H9 (cell line): Measurements from ENCODE around the gene IL17A. TPM values are rescaled to one million over a fixed set of nuclear protein-coding genes. Genes with fewer than 3 reads are reported as not detected.

Experiments used
- DNase-seq: peaks from one replicate; pipeline ENCODE4 v3.0.0-alpha.2; 2017
- H2AFZ ChIP-seq: one replicate; pipeline ENCODE4 v1.6.1; 2013; ENCODE audit warnings: mild to moderate bottlenecking, low read length, control low read depth, moderate library complexity
- H2AK5ac ChIP-seq: 2 replicates; pipeline ENCODE4 v1.6.1; 2013; ENCODE audit warnings: low read length, control low read depth, mixed read lengths; ENCODE audit not compliant: insufficient read length
- H2BK120ac ChIP-seq: one replicate; pipeline ENCODE4 v1.6.1; 2013; ENCODE audit warnings: low read depth, mild to moderate bottlenecking, low read length, control low read depth, inconsistent platforms; ENCODE audit not compliant: poor library complexity, severe bottlenecking
- H2BK12ac ChIP-seq: 2 replicates; pipeline ENCODE4 v1.6.1; 2013; ENCODE audit warnings: low read length, control low read depth, mixed read lengths, low read depth; ENCODE audit not compliant: insufficient read length
- H2BK15ac ChIP-seq: 2 replicates; pipeline ENCODE4 v1.6.1; 2013; ENCODE audit warnings: low read depth, low read length, control low read depth
- H2BK20ac ChIP-seq: one replicate; pipeline ENCODE4 v1.6.1; 2013; ENCODE audit warnings: low read depth, mild to moderate bottlenecking, low read length, control low read depth, inconsistent platforms; ENCODE audit not compliant: poor library complexity, severe bottlenecking
- H2BK5ac ChIP-seq: 2 replicates; pipeline ENCODE4 v1.6.1; 2013; ENCODE audit warnings: low read length, control low read depth, mixed read lengths; ENCODE audit not compliant: insufficient read length
- H3K14ac ChIP-seq: 2 replicates; pipeline ENCODE4 v1.6.1; 2013; ENCODE audit warnings: low read length, control low read depth; ENCODE audit not compliant: insufficient read depth
- H3K18ac ChIP-seq: 2 replicates; pipeline ENCODE4 v1.6.1; 2013; ENCODE audit warnings: low read depth, mild to moderate bottlenecking, mixed read lengths, low read length, control low read depth; ENCODE audit not compliant: insufficient read length
- H3K23ac ChIP-seq: 2 replicates; pipeline ENCODE4 v1.6.1; 2013; ENCODE audit warnings: low read length, control low read depth, mixed read lengths, low read depth; ENCODE audit not compliant: insufficient read length
- H3K23me2 ChIP-seq: 2 replicates; pipeline ENCODE4 v1.6.1; 2013; ENCODE audit warnings: low read depth, mild to moderate bottlenecking, mixed read lengths, low read length, control low read depth; ENCODE audit not compliant: insufficient read length, poor library complexity, severe bottlenecking
- H3K27ac ChIP-seq: 2 replicates; pipeline ENCODE4 v1.5.1; 2013; ENCODE audit warnings: low read length, control low read depth, mixed read lengths, low read depth; ENCODE audit not compliant: insufficient read length
- H3K27me3 ChIP-seq: 2 replicates; pipeline ENCODE4 v1.6.1; 2013; ENCODE audit warnings: low read length, control low read depth, inconsistent platforms; ENCODE audit not compliant: insufficient read depth
- H3K4ac ChIP-seq: 2 replicates; pipeline ENCODE4 v1.6.1; 2013; ENCODE audit warnings: low read depth, mild to moderate bottlenecking, control low read depth, inconsistent platforms, low read length, moderate library complexity
- H3K4me1 ChIP-seq: 2 replicates; pipeline ENCODE4 v1.6.1; 2013; ENCODE audit warnings: low read length, control low read depth, inconsistent platforms; ENCODE audit not compliant: insufficient read depth
- H3K4me2 ChIP-seq: 2 replicates; pipeline ENCODE4 v1.6.1; 2013; ENCODE audit warnings: low read length, control low read depth, mixed read lengths; ENCODE audit not compliant: insufficient read length, insufficient read depth
- H3K56ac ChIP-seq: 2 replicates; pipeline ENCODE4 v1.6.1; 2013; ENCODE audit warnings: low read depth, mild to moderate bottlenecking, mixed read lengths, low read length, control low read depth; ENCODE audit not compliant: insufficient read length
- H3K79me1 ChIP-seq: 2 replicates; pipeline ENCODE4 v1.6.1; 2013; ENCODE audit warnings: low read depth, mild to moderate bottlenecking, moderate library complexity, low read length, control low read depth, inconsistent platforms; ENCODE audit not compliant: insufficient read depth, poor library complexity, severe bottlenecking
- H3K79me2 ChIP-seq: 2 replicates; pipeline ENCODE4 v1.6.1; 2013; ENCODE audit warnings: low read length, control low read depth, inconsistent platforms; ENCODE audit not compliant: insufficient read depth
- H3K9ac ChIP-seq: 2 replicates; pipeline ENCODE4 v1.6.1; 2013; ENCODE audit warnings: low read length, control low read depth, mixed read lengths; ENCODE audit not compliant: insufficient read length; ENCODE audit errors: extremely low read depth
- H3K9me3 ChIP-seq: one replicate; pipeline ENCODE4 v1.6.1; 2013; ENCODE audit warnings: low read depth, low read length, inconsistent platforms; ENCODE audit not compliant: control insufficient read depth
- H3T11ph ChIP-seq: one replicate; pipeline ENCODE4 v1.6.1; 2013; ENCODE audit warnings: mild to moderate bottlenecking, low read length, control low read depth, inconsistent platforms
- H4K20me1 ChIP-seq: one replicate; pipeline ENCODE4 v1.6.1; 2013; ENCODE audit not compliant: control insufficient read depth, insufficient read length, insufficient read depth
- H4K5ac ChIP-seq: 2 replicates; pipeline ENCODE4 v1.6.1; 2013; ENCODE audit warnings: low read depth, mild to moderate bottlenecking, mixed read lengths, low read length, control low read depth; ENCODE audit not compliant: insufficient read length
- H4K8ac ChIP-seq: replicated peaks from 2 replicates; pipeline ENCODE4 v1.6.1; 2013; ENCODE audit warnings: low read length, control low read depth, mixed read lengths, low read depth; ENCODE audit not compliant: insufficient read length
- H4K91ac ChIP-seq: 2 replicates; pipeline ENCODE4 v1.6.1; 2013; ENCODE audit warnings: low read depth, mild to moderate bottlenecking, moderate library complexity, mixed read lengths, low read length, control low read depth; ENCODE audit not compliant: insufficient read length
- H3K27ac Mint-ChIP-seq, 3 experiments: 2 replicates in 2 of 3; 3 replicates in 1 of 3; pipeline ENCODE4 v1.8.0; 2020 to 2021; ENCODE audit warnings: mixed read lengths in 3 of 3, mild to moderate bottlenecking in 1 of 3, moderate library complexity in 1 of 3
- H3K27me3 Mint-ChIP-seq: 2 replicates; pipeline ENCODE4 v1.8.0; 2021; ENCODE audit warnings: low read depth, mild to moderate bottlenecking, moderate library complexity, mixed read lengths
- H3K36me3 Mint-ChIP-seq, 3 experiments: 2 replicates in 2 of 3; 3 replicates in 1 of 3; pipeline ENCODE4 v1.8.0; 2020 to 2021; ENCODE audit warnings: low read depth in 3 of 3, mixed read lengths in 3 of 3; ENCODE audit not compliant: insufficient read depth in 1 of 3
- H3K4me1 Mint-ChIP-seq, 2 experiments: 2 replicates each; pipeline ENCODE4 v1.8.0; 2020; ENCODE audit warnings: mixed read lengths in 2 of 2
- H3K4me3 Mint-ChIP-seq, 2 experiments: 2 replicates in 1 of 2; 3 replicates in 1 of 2; pipeline ENCODE4 v1.8.0; 2020 to 2021; ENCODE audit warnings: mild to moderate bottlenecking in 2 of 2, mixed read lengths in 2 of 2, moderate library complexity in 1 of 2
- H3K9me3 Mint-ChIP-seq, 2 experiments: 2 replicates in 1 of 2; 3 replicates in 1 of 2; pipeline ENCODE4 v1.8.0; 2020; ENCODE audit warnings: mild to moderate bottlenecking in 2 of 2, mixed read lengths in 2 of 2, moderate library complexity in 1 of 2
- WGBS: extraction: QIAGEN DNeasy Blood & Tissue Kit; methylation state at CpG from one replicate; pipeline ENCODE4 v1.1.7; 2013; ENCODE audit warnings: missing lambda C conversion rate, low lambda C conversion rate, mixed read lengths; ENCODE audit not compliant: insufficient read length; ENCODE audit errors: extremely low coverage; 5-methylcytosine and 5-hydroxymethylcytosine counted together
- total RNA-seq: library from RNA; stranded (reverse); gene quantifications from 2 replicates; pipeline ENCODE4 v1.2.1, GENCODE V29; 2021
- TF ChIP-seq, protein P1 (sequence below): fragments of 200-600 bp; sonication (generic); conservative IDR thresholded peaks from 3 replicates; pipeline ENCODE4 v1.8.0; 2021; ENCODE audit warnings: antibody characterized with exemption, mild to moderate bottlenecking

IL17A gene
- total RNA-seq, 1 experiment from 2014 or later, result not detected

- Histone ChIP-seq H3K79me1 (no peaks in the 10 kb centered on the region), H4K8ac (no peak overlapping the region), H2BK120ac (no peak overlapping the region), H3K23ac (no peak overlapping the region), H3K18ac (no peak overlapping the region), H3K27me3 (no peaks in the 10 kb centered on the region), H3K4me2 (no peak overlapping the region), H2BK5ac (no peak overlapping the region), H2AFZ (no peak overlapping the region), H3K23me2 (no peaks in the 10 kb centered on the region), H4K5ac (no peak overlapping the region), H3K79me2 (no peaks in the 10 kb centered on the region), H2BK15ac (no peak overlapping the region), H3K14ac (no peak overlapping the region), H4K20me1 (no peaks in the 10 kb centered on the region), H2AK5ac (no peak overlapping the region), H2BK20ac (no peak overlapping the region), H3K56ac (no peak overlapping the region), H3T11ph (no peak overlapping the region), H3K4me1 (peaks cover 4% of the 10 kb centered on the region; the same call in 1 of the 2 replicates), H3K9me3 (no peaks in the 10 kb centered on the region), H3K4ac (no peak overlapping the region), H2BK12ac (no peak overlapping the region), H4K91ac (no peak overlapping the region), H3K9ac (no peak overlapping the region), H3K27ac (no peak overlapping the region)
- H3K27ac Mint-ChIP-seq, result no peak overlapping the region
- DNase-seq, result no peak
- no peak overlapping the region for H3K4me3 Mint-ChIP-seq
- no CpG with 5 or more reads among the region's 4 CpGs for WGBS
- no peaks in the 10 kb centered on the region; the same call in none of the 2 replicates for H3K27me3 Mint-ChIP-seq
- H3K36me3 Mint-ChIP-seq, result no peaks in the 10 kb centered on the region
- TF ChIP-seq, protein P1, sequence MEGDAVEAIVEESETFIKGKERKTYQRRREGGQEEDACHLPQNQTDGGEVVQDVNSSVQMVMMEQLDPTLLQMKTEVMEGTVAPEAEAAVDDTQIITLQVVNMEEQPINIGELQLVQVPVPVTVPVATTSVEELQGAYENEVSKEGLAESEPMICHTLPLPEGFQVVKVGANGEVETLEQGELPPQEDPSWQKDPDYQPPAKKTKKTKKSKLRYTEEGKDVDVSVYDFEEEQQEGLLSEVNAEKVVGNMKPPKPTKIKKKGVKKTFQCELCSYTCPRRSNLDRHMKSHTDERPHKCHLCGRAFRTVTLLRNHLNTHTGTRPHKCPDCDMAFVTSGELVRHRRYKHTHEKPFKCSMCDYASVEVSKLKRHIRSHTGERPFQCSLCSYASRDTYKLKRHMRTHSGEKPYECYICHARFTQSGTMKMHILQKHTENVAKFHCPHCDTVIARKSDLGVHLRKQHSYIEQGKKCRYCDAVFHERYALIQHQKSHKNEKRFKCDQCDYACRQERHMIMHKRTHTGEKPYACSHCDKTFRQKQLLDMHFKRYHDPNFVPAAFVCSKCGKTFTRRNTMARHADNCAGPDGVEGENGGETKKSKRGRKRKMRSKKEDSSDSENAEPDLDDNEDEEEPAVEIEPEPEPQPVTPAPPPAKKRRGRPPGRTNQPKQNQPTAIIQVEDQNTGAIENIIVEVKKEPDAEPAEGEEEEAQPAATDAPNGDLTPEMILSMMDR, result no peak
- no peaks in the 10 kb centered on the region for H3K9me3 Mint-ChIP-seq
- H3K4me1 Mint-ChIP-seq, result peaks cover 20 to 22% of the 10 kb centered on the region in 2 experiments
These were observed 47.9 kb upstream of the IL17A start for GRCh38 chr6:52138284-52138683.
